Hepatocyte (in vitro differentiated cells): ENCODE results near the gene CPM. TPM values are rescaled to one million over a fixed set of nuclear protein-coding genes. Genes with fewer than 3 reads are reported as not detected.

Source experiments
- DNase-seq: peaks from one replicate; pipeline ENCODE4 v3.0.0-alpha.2; 2016; ENCODE audit warnings: low spot score
- H2AFZ ChIP-seq: fragments of 200-600 bp; sonication (generic); 2 replicates; pipeline ENCODE4 v1.6.0; 2016; ENCODE audit warnings: antibody characterized with exemption, mild to moderate bottlenecking
- H3K27ac ChIP-seq: fragments of 200-600 bp; sonication (generic); 2 replicates; pipeline ENCODE4 v1.5.1; 2016; ENCODE audit warnings: mild to moderate bottlenecking
- H3K27me3 ChIP-seq: fragments of 200-600 bp; sonication (generic); 2 replicates; pipeline ENCODE4 v1.6.1; 2016
- H3K36me3 ChIP-seq: fragments of 200-600 bp; sonication (generic); replicated peaks from 2 replicates; pipeline ENCODE4 v1.5.1; 2016; ENCODE audit warnings: low read depth; ENCODE audit not compliant: insufficient read depth
- H3K4me1 ChIP-seq: fragments of 200-600 bp; sonication (generic); 2 replicates; pipeline ENCODE4 v1.5.1; 2016; ENCODE audit warnings: mild to moderate bottlenecking, moderate library complexity; ENCODE audit not compliant: insufficient read depth
- H3K4me2 ChIP-seq: fragments of 200-600 bp; sonication (generic); 2 replicates; pipeline ENCODE4 v1.6.0; 2016
- H3K4me3 ChIP-seq: fragments of 200-600 bp; sonication (generic); 2 replicates; pipeline ENCODE4 v1.5.1; 2016; ENCODE audit warnings: mild to moderate bottlenecking
- H3K79me2 ChIP-seq: fragments of 200-600 bp; sonication (generic); 2 replicates; pipeline ENCODE4 v1.6.0; 2017; ENCODE audit warnings: mild to moderate bottlenecking
- H3K9me2 ChIP-seq: fragments of 200-600 bp; sonication (generic); replicated peaks from 2 replicates; pipeline ENCODE4 v1.6.0; 2017; ENCODE audit warnings: mild to moderate bottlenecking; ENCODE audit not compliant: insufficient read depth
- H3K9me3 ChIP-seq: fragments of 200-600 bp; sonication (generic); 2 replicates; pipeline ENCODE4 v1.5.1; 2016; ENCODE audit warnings: low read depth, mild to moderate bottlenecking
- H4K20me1 ChIP-seq: fragments of 200-600 bp; sonication (generic); 2 replicates; pipeline ENCODE4 v1.6.0; 2016; ENCODE audit warnings: mild to moderate bottlenecking; ENCODE audit not compliant: insufficient read depth, poor library complexity, severe bottlenecking
- EZH2 ChIP-seq: fragments of 200-600 bp; sonication (generic); IDR thresholded peaks from 2 replicates; pipeline ENCODE4 v1.6.1; 2016; ENCODE audit warnings: antibody characterized with exemption, mild to moderate bottlenecking, borderline replicate concordance
- EZH2phosphoT487 ChIP-seq: fragments of 200-600 bp; sonication (generic); IDR thresholded peaks from one replicate; pipeline ENCODE4 v1.6.1; 2018; ENCODE audit warnings: antibody characterized with exemption, mild to moderate bottlenecking, low read depth, moderate library complexity; ENCODE audit not compliant: unreplicated experiment, severe bottlenecking
- WGBS: methylation state at CpG from one replicate; pipeline ENCODE4 v1.1.6; 2016; ENCODE audit warnings: low lambda C conversion rate; ENCODE audit errors: missing lambda C conversion rate; 5-methylcytosine and 5-hydroxymethylcytosine counted together
- polyA plus RNA-seq: library from polyadenylated mRNA; unstranded; fragments of >200 nt; fragmentation: Nextera tagmentation; extraction: Ambion mirVana; gene quantifications from 2 replicates; pipeline ENCODE4 v1.2.1, GENCODE V29; 2016
- total RNA-seq: library from RNA; depleted of rRNA; stranded (reverse); fragments of >200 nt; gene quantifications from 2 replicates; pipeline ENCODE4 v1.2.3, GENCODE V29; 2014
- TF ChIP-seq, protein P1 (sequence below): fragments of 200-600 bp; sonication (generic); IDR thresholded peaks from 2 replicates; pipeline ENCODE4 v1.5.1; 2016; ENCODE audit warnings: antibody characterized with exemption, mild to moderate bottlenecking; ENCODE audit not compliant: poor library complexity

CPM gene
- total and polyA plus RNA-seq, 2 experiments from 2014 or later: 26.8 to 28.0 TPM

DNA sequence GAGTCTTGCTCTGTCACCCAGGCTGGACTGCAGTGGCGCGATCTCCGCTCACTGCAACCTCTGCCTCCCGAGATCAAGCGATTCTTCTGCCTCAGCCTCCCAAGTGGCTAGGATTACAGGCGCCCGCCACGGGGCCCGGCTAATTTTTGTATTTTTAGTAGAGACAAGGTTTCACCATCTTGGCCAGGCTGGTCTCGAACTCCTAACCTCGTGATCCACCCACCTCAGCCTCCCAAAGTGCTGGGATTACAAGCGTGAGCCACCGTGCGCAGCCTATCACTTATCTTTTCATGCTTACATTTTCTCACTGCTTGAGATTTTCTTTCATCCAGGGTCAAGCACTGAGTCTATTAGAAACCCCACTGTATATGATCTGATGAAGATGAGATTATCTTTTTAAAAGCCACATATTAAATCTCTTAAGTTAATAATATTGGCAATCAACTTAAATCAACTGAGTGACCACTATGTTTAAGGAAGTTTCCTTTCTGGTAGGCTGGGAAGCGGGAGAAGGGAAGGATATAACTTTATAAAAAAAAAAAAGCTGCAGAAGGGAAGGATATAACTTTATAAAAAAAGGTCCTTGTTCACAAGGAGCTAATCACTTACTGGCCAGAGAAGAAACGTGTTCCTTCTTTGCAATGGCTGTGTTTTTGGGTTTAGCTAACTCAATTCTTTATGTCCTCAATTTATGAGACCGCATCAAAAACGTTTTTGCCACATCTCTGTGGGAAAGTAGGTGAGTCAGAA lies 126.3 kb downstream of the CPM start:
- peaks cover 26% of the 10 kb centered on the region for H3K79me2 ChIP-seq
- H3K4me1 ChIP-seq: peaks cover 4% of the 10 kb centered on the region
- no peak for DNase-seq

DNA sequence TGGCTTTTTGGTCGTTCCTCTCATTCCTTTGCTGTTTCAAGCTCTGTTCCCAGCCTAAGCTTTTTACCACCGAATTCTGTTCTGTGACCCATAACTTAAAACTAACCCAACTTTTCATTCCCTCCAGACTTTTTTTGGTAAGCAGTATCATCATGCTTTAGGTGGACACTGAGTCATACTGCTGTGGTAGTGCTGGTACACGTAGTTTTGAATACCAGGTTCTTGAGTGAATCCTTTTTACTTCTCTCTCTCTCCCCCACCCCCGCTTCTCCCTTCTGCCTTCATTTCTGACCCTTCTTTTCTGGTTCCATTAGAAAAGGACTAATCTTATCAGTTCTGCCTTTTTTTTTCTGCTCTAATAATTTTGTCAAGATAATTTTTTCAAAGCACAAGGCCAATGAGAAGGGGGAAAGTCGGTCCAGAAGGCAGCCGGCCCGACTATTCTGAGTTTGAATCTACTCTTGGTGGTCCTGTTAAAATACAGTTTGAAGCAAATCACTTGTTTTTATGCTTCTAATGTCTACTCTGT lies 127.3 kb downstream of the CPM start:
- no peaks in the 10 kb centered on the region for H4K20me1 ChIP-seq
- no peak overlapping the region for H2AFZ ChIP-seq
- no peak overlapping the region for H3K4me2 ChIP-seq
- no peak for DNase-seq
- no peak overlapping the region for H3K4me3 ChIP-seq
- H3K4me1 ChIP-seq: peaks cover 4% of the 10 kb centered on the region
- WGBS: 75% methylated on average over 7 of the region's 7 CpGs
- no peaks in the 10 kb centered on the region for H3K36me3 ChIP-seq
- H3K79me2 ChIP-seq: peaks cover 16% of the 10 kb centered on the region
- H3K9me2 ChIP-seq: no peaks in the 10 kb centered on the region
- H3K9me3 ChIP-seq: no peaks in the 10 kb centered on the region
- TF ChIP-seq, protein P1, sequence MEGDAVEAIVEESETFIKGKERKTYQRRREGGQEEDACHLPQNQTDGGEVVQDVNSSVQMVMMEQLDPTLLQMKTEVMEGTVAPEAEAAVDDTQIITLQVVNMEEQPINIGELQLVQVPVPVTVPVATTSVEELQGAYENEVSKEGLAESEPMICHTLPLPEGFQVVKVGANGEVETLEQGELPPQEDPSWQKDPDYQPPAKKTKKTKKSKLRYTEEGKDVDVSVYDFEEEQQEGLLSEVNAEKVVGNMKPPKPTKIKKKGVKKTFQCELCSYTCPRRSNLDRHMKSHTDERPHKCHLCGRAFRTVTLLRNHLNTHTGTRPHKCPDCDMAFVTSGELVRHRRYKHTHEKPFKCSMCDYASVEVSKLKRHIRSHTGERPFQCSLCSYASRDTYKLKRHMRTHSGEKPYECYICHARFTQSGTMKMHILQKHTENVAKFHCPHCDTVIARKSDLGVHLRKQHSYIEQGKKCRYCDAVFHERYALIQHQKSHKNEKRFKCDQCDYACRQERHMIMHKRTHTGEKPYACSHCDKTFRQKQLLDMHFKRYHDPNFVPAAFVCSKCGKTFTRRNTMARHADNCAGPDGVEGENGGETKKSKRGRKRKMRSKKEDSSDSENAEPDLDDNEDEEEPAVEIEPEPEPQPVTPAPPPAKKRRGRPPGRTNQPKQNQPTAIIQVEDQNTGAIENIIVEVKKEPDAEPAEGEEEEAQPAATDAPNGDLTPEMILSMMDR: no peak
- TF ChIP-seq EZH2phosphoT487 (no peak), EZH2 (no peak)
- no peak overlapping the region for H3K27ac ChIP-seq
- no peaks in the 10 kb centered on the region for H3K27me3 ChIP-seq

More for the DNA sequence above, 126.3 kb downstream of the CPM start:
- no peaks in the 10 kb centered on the region for H3K36me3 ChIP-seq
- peak overlapping the region; percentile 100 for H3K27ac ChIP-seq
- 91% methylated on average over 18 of the region's 18 CpGs for WGBS
- H3K27me3 ChIP-seq: no peaks in the 10 kb centered on the region
- no peaks in the 10 kb centered on the region for H3K9me3 ChIP-seq
- no peak for TF ChIP-seq EZH2
- TF ChIP-seq, protein P1: no peak
- no peak for TF ChIP-seq EZH2phosphoT487
- H2AFZ ChIP-seq: peak overlapping the region; percentile 57
- no peaks in the 10 kb centered on the region for H3K9me2 ChIP-seq
- H3K4me2 ChIP-seq: peak overlapping the region; percentile 79
- peak overlapping the region; percentile 26 for H3K4me3 ChIP-seq
- no peaks in the 10 kb centered on the region for H4K20me1 ChIP-seq

DNA sequence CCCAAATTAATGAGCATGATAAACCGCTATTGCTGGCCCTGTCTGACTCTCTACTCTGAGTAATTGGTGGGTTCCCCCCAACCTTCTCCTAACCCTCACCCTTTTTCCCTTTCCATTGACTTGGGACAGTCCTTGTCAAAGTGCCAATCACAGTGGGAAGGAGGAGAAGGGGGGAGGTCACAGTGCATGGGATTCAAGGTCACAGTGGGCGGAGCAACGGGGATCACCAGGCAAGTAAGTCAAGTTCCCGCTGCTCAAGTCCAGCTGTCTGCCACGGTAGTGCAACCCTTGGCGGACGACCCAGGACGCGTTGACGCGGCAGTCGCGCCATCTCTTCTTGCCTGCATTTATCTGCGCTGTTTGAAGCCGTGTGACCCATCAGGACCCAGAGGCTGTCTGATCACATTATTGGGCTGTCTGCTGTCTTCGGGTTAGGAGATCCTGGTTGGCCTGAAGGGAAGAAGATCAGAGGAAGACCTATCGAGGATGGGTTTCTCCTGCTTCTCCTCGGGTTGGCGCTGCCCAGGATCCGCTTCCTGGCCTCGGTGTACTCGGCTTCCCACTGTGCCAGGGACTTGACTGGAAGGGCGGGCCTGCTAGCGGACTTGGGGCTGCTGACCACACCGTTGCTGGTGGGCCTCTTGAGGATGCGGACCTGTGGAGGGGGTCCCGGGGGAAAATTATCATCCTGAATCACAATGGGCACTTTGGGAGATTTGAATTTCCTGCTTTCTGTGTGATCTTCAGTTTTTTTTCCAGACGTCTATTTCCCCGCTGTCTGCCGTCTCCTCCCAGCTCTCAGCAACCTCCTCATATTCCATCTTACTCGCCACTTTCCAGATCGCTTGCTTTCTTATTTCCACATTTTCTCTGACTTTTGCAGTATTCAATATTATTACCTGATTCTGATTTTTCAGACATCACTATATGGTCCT lies 128.0 kb downstream of the CPM start:
- TF ChIP-seq, protein P1: no peak
- TF ChIP-seq EZH2 (no peak), EZH2phosphoT487 (no peak)
- Histone ChIP-seq H3K36me3 (no peaks in the 10 kb centered on the region), H3K4me2 (no peak overlapping the region), H2AFZ (no peak overlapping the region), H3K4me1 (peaks cover 4% of the 10 kb centered on the region), H3K27ac (no peak overlapping the region), H3K4me3 (no peak overlapping the region), H4K20me1 (no peaks in the 10 kb centered on the region), H3K9me3 (no peaks in the 10 kb centered on the region), H3K9me2 (no peaks in the 10 kb centered on the region), H3K79me2 (peaks cover 9% of the 10 kb centered on the region), H3K27me3 (no peaks in the 10 kb centered on the region)
- DNase-seq: peak; percentile 30
- 91% methylated on average over 32 of the region's 32 CpGs for WGBS
